ENCODE results near the gene LRRIQ4.

Gene LRRIQ4

DNA sequence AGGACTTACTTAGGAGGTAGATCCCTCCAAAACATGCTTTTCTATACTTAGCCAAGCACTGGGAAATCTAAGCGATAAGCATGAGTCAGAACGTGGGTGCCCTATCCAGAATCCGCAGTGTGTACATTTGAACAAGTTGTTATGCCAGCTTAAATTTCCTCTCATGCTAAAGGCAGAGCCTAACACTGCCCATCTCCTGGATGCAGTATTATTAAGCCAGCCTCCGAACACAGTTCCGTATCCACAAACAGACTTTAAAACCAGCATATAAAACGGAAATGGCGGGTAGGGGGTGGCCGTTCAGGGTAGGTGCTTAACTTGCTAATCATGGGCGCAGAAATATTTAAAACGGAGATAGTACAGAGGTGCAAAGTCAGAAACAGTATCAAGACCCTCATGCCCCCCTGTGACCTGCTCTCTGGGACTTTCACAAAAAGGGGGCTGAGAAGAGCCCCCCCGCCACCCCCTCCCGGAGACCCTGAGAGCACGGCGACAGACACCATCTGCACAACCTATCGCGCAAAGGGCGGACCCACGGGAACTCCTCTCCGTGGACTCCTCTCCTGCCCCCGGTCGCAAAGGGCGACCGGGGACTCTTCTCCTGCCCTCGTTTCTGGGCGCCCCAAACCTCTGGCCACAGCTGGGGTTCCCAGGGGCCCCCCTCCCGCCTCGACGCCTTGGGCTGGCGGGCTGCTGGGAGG lies 889 bp upstream of the LRRIQ4 start:
- FAIRE-seq, result no peak

DNA sequence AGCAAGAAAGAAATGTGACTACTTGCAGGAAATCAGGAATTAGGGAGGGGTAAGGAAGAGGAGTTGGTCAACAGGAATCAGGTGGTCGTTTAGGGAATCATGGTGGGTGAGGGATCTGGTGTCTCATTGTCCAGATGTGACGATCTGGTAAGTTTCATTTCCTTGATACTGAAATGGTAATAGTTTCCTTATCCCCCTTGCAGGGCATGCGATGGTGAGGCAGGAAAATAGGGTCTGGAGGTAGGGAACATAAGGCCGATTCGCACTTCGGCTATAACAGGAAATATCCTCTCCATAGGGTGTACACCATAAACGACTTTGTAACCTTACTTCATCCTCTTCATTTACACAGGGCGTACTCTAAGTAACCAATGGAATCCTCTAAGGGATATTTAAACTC lies 608 bp downstream of the LRRIQ4 start:
- FAIRE-seq, result no peak

DNA sequence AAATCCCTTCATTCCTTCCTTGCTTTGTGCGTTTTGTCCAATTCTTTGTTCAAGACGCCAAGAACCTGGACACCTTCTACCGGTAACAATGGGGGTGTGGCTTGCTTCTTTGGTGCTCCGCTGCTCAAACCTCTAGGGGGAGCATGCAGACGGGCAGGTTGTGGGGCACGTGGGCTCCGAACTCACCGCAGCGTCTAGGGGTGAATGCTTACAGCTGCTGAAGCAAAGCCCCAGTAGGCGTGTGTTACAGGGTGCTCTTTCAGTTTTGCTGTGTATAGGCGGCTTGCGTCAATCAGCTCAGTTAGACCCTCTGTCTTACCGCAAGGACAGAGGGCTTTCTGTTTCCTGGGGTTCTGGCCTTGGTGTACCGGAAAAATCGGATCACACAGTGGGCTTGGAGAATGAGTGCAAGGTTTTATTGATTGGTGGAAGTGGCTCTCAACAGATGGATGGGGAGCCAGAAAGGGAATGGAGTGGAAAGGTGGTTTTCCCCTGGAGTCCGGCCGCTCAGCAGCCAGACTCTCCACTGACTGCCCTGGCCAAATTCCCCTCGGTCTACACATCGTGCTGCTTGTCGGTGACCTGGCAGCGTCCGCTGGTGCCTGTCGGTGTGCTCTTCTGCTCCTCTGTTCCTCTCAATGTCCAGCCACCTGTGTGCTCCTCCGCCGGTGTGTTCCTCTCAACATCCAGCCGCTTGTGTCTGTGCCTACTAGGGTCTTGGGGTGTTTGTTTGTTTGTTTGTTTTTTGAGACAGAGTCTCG lies 1.3 kb downstream of the LRRIQ4 start:
- FAIRE-seq, result no peak

DNA sequence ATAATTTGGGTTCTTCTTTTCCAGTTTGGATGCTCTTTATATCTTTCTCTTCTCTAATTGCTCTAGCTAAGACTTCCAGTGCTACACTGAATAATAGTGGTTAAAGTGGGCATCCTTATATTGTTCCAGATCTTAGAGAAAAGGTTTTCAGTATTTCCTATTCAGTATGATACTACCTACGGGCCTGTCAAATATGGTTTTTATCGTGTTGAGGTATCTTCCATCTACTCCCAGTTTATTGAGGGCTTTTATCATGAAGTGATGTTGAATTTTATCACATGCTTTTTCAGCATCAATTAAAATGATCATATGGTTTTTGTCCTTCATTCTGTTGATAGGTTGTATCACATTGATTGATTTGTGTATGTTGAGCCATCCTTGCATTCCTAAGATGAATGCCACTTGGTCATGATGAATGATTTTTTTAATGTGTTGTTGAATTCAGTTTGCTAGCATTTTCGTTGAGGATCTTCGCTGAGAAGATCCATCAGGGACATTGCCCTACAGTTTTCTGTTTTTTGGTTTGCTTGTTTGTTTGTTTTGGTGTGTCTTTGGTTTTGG lies 3.0 kb downstream of the LRRIQ4 start:
- FAIRE-seq, result no peak

DNA sequence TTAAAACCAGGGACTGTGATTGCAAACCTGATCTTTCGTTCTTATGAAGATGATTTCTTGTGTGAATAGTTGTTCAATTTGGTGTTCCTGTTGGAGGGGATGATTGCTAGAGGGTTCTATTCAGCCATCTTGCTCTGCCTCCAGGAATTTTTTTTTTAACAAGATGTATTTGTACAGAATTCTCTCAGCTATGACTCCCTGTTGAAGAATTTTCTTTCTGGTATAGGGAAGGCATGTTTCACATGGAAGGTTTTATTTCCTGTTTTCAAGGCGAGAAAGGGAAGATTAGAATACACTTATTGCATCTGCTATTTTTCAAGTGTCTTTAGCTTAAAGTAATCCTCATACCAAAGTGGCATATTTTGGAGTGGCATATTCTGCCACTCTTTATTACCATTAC lies 5.6 kb downstream of the LRRIQ4 start:
- FAIRE-seq, result no peak

DNA sequence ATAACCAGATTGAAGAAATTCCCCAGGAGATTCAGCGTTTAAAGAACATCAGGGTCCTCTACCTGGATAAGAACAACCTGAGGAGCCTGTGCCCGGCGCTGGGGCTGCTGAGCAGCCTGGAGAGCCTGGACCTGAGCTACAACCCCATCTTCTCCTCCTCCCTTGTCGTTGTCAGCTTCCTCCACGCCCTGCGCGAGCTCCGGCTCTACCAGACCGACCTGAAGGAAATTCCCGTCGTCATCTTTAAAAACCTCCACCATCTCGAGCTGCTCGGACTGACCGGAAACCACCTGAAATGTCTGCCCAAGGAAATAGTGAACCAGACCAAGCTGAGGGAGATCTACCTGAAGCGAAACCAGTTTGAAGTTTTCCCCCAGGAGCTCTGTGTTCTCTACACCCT lies 9.4 kb downstream of the LRRIQ4 start:
- FAIRE-seq, result no peak

DNA sequence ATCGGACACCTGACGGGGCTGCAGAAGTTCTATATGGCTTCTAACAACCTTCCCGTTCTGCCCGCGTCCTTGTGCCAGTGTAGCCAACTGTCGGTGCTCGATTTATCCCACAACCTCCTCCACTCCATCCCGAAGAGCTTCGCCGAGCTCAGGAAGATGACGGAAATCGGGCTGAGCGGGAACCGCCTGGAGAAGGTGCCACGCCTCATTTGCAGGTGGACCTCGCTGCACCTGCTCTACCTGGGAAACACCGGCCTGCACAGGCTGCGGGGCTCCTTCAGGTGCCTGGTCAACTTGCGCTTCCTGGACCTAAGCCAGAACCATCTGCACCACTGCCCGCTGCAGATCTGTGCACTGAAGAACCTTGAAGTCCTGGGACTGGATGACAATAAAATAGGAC lies 9.9 kb downstream of the LRRIQ4 start:
- FAIRE-seq, result no peak

DNA sequence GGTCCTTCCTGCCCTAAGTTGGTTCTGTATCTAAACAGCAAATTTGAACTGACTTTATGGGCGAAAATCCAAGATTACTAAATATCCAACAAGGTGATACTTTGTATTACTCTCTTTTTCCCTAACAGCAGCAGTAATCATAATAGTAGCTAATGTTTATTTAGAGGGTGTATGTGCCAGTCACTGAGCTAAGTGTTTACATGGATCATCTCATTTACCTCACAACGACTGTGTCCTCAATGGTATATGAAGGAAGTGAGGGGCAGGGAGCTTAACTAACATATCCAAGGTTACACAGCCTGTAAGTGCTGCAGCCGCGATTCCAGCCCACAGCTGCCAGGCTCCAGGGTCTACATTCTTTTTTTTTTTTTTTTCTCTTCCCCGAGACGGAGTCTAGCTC lies 10.3 kb downstream of the LRRIQ4 start:
- no peak for FAIRE-seq

DNA sequence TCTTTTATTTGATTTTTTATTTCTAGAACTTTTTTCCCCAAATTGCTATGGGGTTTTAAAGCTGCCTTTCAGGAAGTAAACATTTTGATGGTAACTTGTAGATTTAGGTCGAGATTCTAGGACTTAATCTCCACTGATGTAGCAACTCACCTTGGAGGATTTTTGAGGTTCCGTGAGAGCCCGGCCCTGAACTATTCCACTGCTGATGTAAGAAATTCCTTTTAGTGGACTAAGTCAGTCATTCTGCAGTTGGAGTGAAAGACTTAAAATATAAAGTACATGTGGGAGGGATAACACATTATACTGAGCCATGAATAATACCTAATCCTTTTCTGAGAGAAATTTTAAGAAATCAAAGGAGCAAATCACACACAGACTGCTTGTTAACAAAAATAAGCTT lies 12.6 kb downstream of the LRRIQ4 start:
- no peak for FAIRE-seq

DNA sequence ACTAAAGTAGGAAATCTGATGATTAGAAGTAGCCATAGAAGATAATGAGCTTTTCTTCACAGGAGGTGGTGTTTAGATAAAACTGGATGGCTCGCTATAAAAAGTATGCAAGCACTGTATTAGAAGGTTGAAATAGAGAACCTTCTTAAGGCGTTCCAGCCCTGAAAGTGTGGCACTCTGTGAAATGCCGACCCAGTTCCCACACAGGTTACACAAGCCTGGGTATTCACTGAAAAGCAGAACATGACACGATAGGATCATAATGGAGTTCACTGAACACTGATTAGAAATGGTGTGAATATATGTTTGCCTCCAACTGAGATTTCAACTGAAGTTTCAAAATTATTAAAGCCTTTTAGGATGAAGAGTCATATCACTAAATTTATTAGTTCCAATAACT lies 15.0 kb downstream of the LRRIQ4 start:
- FAIRE-seq, result no peak

DNA sequence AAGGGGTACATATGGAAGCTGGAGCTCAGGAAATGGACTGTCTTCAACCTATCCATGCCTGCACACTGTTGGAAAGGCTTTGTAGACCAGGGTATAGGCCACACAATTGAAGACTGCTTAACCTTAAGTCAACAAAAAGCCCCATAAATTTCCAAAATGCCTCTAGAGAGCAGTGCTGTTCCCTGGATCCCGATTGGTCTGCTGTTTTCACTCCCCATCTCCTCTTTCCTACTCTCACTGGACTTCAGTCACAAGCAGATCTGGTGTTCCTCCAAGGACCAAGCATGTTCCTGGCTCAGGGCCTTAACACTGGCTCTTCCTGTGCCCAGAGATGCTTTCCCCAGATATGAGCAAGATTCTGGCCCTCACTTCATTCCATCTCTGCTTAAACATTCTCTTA lies 22.9 kb downstream of the LRRIQ4 start:
- no peak for FAIRE-seq

DNA sequence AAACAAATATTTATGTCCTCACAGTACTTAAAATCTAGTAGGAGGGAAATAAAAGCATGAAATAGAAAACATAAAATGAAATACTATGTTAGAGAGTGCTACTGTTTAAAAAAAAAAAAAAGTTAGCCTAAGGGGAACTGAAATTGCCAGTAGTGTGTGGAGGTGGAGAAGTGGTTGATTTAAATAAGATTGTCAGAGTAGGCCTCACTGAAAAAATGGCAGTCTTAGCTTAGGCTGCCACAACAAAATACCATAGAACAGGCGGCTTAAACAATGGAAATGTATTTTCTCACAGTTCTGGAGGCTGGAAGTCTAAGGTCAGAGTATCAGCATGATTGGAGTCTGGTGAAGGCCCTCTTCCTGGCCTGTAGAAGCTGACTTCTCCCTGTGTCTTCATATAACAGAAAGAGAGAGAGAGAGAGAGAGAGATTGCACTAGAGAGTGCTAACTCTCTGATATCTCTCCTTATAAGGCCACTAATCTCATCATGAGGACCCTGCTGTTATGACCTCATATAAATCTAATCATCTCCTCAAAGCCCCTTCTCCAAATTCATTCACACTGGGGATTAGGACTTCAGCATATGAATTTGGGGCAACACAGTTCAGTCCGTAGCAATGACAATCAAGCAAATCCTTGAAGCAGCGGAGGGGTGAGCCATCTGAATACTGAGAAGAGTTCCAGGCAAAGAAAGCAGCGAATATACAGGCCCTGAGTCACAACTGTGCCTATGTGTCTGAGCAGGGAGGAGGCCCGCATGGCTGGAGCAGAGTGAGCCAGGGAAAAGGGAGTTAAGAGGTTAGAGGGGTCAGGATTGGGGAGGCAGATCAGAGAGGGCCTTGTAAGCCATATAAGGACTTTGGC lies 23.6 kb downstream of the LRRIQ4 start:
- FAIRE-seq, result no peak

DNA sequence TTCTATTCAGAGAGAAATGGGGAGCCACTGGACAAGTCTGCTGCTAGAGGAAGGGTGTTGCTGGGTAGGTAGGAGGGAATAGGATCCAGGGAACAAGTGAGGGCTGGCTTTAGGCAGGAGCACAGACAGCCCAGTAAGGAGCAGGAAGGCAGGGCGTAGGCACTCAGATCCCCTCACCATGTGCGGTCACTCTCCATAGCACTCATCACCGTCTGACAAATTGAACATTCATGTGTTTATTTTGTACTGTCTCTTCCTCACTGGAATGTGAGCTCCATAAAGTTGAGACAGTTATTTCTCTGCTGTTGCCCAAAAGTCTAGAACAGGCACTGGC lies 24.2 kb downstream of the LRRIQ4 start:
- FAIRE-seq, result no peak

DNA sequence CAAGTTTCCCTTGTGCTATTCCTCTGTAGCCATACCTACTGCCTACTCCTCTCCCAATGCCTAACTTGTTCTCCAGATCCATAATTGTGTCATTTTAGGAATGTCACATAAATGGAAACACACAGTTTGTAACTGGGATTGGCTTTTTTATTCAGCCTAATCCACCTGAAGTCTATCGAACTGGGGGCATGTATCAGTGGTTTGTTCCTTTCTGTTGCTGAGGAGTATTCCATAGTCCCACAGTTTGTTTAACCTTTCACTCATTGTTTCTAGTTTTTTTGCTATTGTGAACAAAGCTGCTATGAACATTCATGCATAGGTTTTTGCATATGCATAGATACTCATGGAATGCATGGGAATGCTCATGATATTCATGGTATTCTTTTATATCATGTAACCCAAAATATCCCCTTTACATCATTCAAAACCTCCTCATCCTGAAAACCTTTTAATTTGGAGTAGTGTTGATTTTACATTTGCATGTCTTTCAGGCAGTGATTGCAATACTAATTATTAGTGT lies 25.9 kb downstream of the LRRIQ4 start:
- no peak for FAIRE-seq

DNA sequence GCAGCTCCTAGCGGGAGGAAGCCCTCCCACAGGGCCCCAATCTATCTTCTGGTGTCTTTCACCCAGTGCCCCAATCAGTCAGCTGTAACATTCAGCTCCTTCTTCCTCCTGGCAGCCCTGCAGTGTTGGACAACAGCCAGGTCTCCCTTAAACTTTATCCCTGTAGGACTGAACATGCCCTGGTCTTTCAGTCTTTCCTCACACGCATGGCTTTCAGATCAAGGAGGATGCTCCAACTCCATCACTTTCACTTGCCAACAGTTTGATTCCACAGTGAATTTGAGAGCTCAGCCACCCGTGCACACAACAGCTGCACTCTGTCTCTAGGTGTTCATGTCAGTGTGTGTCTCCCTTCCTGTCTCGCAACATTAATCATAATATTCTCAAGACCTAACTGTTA lies 28.5 kb downstream of the LRRIQ4 start:
- FAIRE-seq, result no peak

DNA sequence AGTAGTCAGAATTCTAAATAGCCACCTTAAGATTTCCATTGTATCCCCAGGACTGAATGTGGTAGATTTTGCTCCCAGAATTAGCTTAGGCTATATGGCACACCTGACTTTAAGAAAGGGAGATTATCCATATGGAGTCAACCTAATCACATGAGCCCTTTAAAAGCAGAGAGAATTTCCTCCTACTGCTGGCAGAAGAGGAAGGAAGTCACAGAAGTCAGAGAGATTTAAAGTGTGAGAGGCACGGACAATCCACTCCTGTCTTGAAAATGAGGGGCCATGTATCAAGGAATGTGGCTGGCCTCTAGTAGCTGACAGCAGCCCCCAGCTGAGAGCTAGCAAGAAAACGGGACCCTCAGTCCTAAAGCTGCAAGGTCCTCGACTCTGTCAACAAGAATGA lies 30.3 kb downstream of the LRRIQ4 start:
- FAIRE-seq, result no peak

DNA sequence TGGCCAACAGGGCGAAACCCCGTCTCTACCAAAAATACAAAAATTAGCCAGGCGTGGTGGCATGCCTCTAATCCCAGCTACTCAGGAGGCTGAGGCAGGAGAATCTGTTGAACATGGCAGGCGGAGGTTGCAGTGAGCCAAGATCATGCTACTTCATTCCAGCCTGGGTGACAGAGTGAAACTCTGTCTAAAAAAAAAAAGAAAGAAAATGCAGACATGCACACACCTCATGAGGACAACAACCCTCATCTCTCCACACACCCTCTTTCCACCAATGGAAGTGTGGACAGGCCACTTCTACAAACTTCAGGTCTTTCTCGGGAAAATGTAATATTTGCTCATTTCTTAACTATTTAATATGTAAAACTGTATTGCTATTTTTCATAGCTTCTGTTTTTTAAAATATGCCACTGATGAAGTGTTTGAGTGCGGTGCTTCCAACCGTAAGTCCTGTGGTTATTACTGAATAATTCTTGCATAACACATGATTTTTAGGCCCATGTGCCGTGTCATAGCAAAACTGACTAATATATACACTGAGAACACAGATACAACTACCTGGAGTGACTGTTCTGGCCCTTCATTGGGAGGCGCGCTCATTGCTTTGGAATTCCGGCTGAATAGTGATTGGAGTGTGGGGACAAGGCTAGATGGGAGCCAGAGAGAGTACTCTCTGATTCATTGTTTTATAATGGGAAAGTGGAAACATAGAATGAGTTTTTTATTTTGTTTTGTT lies 34.0 kb downstream of the LRRIQ4 start:
- FAIRE-seq, result no peak

DNA sequence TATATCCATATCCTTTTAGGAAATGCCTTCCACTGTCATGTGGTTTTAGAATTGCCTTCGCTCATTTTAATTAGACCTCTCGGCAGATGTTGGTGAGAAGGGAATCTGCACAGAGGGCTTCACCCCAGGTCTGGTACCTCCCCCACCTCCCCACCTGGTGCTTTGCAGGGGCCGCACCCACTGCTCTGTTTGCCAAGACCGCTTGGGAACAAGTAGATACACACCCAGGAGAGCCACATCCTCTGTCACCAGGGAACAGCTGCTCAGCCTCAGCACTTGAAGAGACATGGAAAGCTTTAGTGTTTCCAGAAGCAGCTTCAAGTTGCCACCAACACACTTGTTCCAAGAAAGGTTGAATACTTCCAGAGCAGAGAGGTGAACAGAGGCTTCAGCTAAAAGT lies 35.2 kb downstream of the LRRIQ4 start:
- no peak for FAIRE-seq

DNA sequence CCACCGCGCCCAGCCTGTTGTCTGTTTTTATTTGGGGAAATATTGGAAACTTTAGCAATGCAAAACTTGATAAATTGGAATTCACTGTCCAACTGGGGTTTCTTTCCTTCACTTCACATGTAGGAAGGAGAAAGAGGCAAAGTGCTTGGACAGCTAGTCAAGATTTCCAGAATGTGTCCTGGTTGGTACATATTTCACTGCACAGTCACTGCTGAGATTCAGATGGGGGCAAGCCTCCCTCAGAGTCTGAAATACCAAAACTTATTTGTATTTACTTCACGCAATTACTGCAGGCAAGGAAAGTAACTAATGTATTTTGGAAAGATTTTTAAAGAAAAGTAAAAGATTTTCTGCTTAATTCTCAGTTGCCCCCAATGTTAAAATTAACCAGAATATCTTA lies 36.1 kb downstream of the LRRIQ4 start:
- FAIRE-seq, result no peak

DNA sequence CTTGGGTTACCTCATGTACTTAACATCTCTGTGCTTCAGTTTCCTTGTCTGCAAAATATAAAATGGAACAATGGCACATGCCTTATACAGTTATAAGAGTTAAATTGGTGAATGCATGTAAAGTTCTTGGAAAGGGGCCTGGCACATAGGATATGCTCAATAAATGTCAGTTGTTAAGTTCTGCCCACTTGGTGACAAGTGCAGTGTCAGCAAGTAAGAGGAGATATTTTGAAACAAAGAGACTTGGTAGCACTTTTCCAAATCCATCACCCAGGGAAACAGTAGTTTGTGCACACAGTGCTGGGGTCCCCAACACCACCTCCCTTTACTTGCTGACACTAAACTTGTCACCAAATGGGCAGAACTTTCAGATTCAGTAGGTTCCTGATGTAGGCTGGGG lies 37.9 kb downstream of the LRRIQ4 start:
- FAIRE-seq, result no peak

DNA sequence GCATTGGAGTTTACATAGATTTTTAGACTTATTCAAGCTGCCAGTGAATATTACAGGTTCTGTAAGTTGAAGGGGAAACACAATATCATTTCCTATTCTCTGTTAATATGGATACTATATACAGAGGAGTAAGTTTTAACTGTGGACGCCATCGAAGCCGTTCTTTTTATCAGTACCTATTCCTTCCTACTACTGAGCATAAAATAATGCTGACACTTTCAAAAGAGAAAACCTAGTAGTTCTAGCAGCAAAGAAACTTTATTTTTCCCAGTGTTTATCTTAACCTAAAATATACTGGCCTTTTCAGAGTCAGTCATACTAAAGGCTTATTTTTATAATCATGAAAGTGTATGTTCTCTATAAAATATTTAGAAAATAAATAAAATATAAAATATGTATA lies 42.8 kb downstream of the LRRIQ4 start:
- FAIRE-seq, result no peak

DNA sequence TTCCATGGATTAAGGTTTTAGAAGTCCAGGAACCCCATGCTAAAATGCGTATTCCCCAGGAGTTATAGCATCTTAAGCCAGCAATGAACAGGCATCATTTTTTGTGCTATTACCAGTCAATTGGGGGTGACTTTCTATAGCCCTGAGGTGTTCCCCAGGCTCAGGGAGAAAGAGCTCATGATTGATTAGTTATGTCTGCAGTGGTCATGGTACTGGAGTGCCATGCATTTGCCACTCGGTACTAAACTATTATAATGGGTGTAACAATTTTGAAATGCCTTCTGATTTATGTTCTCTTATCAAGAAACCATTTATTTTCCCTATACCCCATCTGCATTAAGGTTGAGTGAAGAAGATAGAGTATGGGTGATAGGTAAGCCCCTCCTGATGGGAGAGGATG lies 45.1 kb downstream of the LRRIQ4 start:
- FAIRE-seq, result no peak

DNA sequence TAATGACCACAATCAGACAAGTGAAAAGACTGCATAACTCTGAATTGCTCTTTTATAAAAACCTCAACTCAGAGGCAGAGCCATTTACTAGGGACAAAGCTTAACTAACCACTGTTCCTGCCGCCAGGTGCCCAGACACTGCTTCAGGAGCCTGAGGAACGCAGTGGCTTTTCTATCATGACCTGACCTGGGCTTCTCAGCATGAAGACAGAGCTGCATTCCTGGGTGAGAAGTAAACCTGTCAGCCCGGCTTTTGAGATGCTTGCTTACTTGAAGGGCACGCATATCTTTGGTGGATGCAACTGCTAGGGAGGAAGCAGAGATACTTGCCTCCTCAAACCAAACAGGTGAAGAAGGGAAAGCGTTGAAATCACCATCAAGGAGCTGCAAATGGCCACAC lies 49.2 kb downstream of the LRRIQ4 start:
- no peak for FAIRE-seq

Data from A204.1 (cell line).